Spleen (tissue), 11 donors: ENCODE results near the gene ZFYVE28. TPM values are rescaled to one million over a fixed set of nuclear protein-coding genes. Genes with fewer than 3 reads are reported as not detected.

Experiments used
- DNase-seq: peaks from one replicate; pipeline ENCODE4 v3.0.0-alpha.2; 2020
- H3K27ac ChIP-seq, 8 donors: fragments of 200-600 bp; sonication (generic) in 7 of 8; 1 replicate in 4 of 8; 2 replicates in 4 of 8; pipeline versions ENCODE4 v1.5.0 to v1.8.0; 2016 to 2021; ENCODE audit warnings: inconsistent platforms in 4 of 8, mild to moderate bottlenecking in 4 of 8, moderate library complexity in 1 of 8
- H3K27me3 ChIP-seq, 7 donors: fragments of 200-600 bp; sonication (generic) in 6 of 7; replicated peaks in 1 of 7; 1 replicate in 4 of 7; 2 replicates in 3 of 7; pipeline versions ENCODE4 v1.5.0 to v1.8.0; 2016 to 2021; ENCODE audit warnings: inconsistent platforms in 3 of 7, mild to moderate bottlenecking in 1 of 7
- H3K36me3 ChIP-seq, 6 donors: fragments of 200-600 bp; sonication (generic) in 5 of 6; 1 replicate in 4 of 6; 2 replicates in 2 of 6; pipeline versions ENCODE4 v1.5.0 to v1.8.0; 2016 to 2021; ENCODE audit warnings: inconsistent platforms in 2 of 6
- H3K4me1 ChIP-seq, 6 donors: fragments of 200-600 bp; sonication (generic) in 5 of 6; 1 replicate in 3 of 6; 2 replicates in 3 of 6; pipeline versions ENCODE4 v1.5.0 to v1.8.0; 2016 to 2021; ENCODE audit warnings: inconsistent platforms in 3 of 6
- H3K4me3 ChIP-seq, 8 donors: fragments of 200-600 bp; sonication (generic) in 7 of 8; 1 replicate in 4 of 8; 2 replicates in 4 of 8; pipeline versions ENCODE4 v1.5.0 to v1.8.0; 2016 to 2021; ENCODE audit warnings: inconsistent platforms in 4 of 8, mild to moderate bottlenecking in 4 of 8, moderate library complexity in 2 of 8
- H3K9me3 ChIP-seq, 8 donors: fragments of 200-600 bp; sonication (generic) in 7 of 8; 1 replicate in 4 of 8; 2 replicates in 4 of 8; pipeline versions ENCODE4 v1.5.0 to v1.8.0; 2016 to 2021; ENCODE audit warnings: inconsistent platforms in 4 of 8
- POLR2A ChIP-seq, 3 donors: fragments of 450-650 bp; IDR thresholded peaks; one replicate each; pipeline ENCODE4 v1.5.1; 2017; ENCODE audit warnings: antibody characterized with exemption in 3 of 3, mild to moderate bottlenecking in 1 of 3
- POLR2AphosphoS5 ChIP-seq, 3 donors: sonication (generic); formaldehyde crosslinking; IDR thresholded peaks; one replicate each; pipeline ENCODE4 v1.5.1; 2017; ENCODE audit warnings: antibody characterized with exemption in 3 of 3
- WGBS, 5 donors: extraction: QIAGEN DNeasy Blood & Tissue Kit in 3 of 5; methylation state at CpG; one replicate each; pipeline versions ENCODE4 v1.1.5 to v1.1.7; 2013 to 2018; 5-methylcytosine and 5-hydroxymethylcytosine counted together
- intact Hi-C: fragments of 100-400 bp; cut with DNase I; formaldehyde crosslinking; loops from one replicate; pipeline ENCODE4 v1.15.0; 2023; ENCODE audit warnings: low total_unique reads
- polyA plus RNA-seq, 3 donors: library from polyadenylated mRNA; stranded (reverse); fragments of 200-250 nt; gene quantifications; one replicate each; pipeline ENCODE4 v1.2.1, GENCODE V29; 2013
- total RNA-seq, 7 donors: library from RNA; depleted of rRNA in 3 of 7; stranded (reverse); fragments of >200 nt in 3 of 7; fragmentation: NEBNext Ultra II Directional in 4 of 7; extraction: Animal tissue kit (Norgen Biotek cat#: 25700) in 4 of 7; gene quantifications; one replicate each; pipeline versions ENCODE4 v1.1.0 to v1.2.1, GENCODE V29; 2016 to 2021
- TF ChIP-seq, protein P1 (sequence below), 11 experiments: fragments of 200-600 bp in 7 of 11; fragments of 450-650 bp in 4 of 11; sonication (generic) in 4 of 11; IDR thresholded peaks in 8 of 11; conservative IDR thresholded peaks in 3 of 11; 1 replicate in 7 of 11; 2 replicates in 4 of 11; pipeline versions ENCODE4 v1.4.0 to v1.8.0; 2016 to 2021; ENCODE audit warnings: antibody characterized with exemption in 11 of 11, inconsistent platforms in 4 of 11, mild to moderate bottlenecking in 1 of 11
- donor health status: healthy with polysubstance abuse.
- donor health status: DM: no; HTN: no; CAD: no; lungs with moderate emphysema.
- donor health status: DM: no; HTN: no; CAD: no.
- donor health status: Bipolar disorder and iron deficiency.
- donor health status: healthy.
- donor health status: DM: no; HTN: no; CAD: no.
- donor health status: DM: yes; HTN: yes; CAD: no.

ZFYVE28 gene
- total and polyA plus RNA-seq, 10 donors = 2.7 to 31.3 (median 12.6) TPM

DNA sequence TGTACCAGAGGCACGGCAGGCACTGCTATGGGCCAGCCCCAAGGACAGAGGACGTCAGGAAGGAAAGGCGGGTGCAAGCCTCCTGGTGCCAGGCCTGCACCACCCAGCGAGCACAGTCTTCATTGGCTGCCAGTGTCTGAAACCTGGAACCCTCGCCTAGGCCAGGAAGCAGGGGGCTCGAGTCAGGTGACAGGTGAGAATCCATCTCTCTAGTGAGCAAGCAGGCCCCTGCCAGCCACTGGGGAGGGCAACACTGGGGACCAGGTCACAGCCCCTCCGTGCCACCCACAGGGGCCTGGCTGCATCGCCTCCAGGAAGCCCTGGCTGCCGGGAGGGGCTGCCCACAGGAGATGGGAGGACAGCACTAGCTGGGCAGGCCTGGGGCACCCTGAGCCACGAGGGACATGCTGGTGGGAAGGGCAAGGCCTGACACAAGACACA lies 169.6 kb downstream of the ZFYVE28 start:
- Histone ChIP-seq H3K36me3 (peaks cover 0 to 82% (median 59%) of the 10 kb centered on the region in 6 donors), H3K27me3 (no peaks in the 10 kb centered on the region), H3K4me3 (no peak overlapping the region), H3K27ac (peak overlapping the region; percentile 62 to 90 (median 76)), H3K4me1 (peaks cover 19 to 96% (median 60%) of the 10 kb centered on the region in 6 donors), H3K9me3 (no peaks in the 10 kb centered on the region)
- intact Hi-C loops = no loop called here
- DNase-seq = peak; percentile 82
- no peak for TF ChIP-seq POLR2A (IDR thresholded peaks at IDR 0.05)
- TF ChIP-seq, protein P1, sequence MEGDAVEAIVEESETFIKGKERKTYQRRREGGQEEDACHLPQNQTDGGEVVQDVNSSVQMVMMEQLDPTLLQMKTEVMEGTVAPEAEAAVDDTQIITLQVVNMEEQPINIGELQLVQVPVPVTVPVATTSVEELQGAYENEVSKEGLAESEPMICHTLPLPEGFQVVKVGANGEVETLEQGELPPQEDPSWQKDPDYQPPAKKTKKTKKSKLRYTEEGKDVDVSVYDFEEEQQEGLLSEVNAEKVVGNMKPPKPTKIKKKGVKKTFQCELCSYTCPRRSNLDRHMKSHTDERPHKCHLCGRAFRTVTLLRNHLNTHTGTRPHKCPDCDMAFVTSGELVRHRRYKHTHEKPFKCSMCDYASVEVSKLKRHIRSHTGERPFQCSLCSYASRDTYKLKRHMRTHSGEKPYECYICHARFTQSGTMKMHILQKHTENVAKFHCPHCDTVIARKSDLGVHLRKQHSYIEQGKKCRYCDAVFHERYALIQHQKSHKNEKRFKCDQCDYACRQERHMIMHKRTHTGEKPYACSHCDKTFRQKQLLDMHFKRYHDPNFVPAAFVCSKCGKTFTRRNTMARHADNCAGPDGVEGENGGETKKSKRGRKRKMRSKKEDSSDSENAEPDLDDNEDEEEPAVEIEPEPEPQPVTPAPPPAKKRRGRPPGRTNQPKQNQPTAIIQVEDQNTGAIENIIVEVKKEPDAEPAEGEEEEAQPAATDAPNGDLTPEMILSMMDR (IDR thresholded peaks at IDR 0.05 in 8 of 11, conservative IDR thresholded peaks at IDR 0.05 in 3 of 11) = no peak
- peak; percentile 44 to 82 (median 74) for TF ChIP-seq POLR2AphosphoS5 (IDR thresholded peaks at IDR 0.05)
- WGBS, 5 donors = 44 to 78% (median 67%) methylated on average over 3 to 10 of the region's 10 CpGs

DNA sequence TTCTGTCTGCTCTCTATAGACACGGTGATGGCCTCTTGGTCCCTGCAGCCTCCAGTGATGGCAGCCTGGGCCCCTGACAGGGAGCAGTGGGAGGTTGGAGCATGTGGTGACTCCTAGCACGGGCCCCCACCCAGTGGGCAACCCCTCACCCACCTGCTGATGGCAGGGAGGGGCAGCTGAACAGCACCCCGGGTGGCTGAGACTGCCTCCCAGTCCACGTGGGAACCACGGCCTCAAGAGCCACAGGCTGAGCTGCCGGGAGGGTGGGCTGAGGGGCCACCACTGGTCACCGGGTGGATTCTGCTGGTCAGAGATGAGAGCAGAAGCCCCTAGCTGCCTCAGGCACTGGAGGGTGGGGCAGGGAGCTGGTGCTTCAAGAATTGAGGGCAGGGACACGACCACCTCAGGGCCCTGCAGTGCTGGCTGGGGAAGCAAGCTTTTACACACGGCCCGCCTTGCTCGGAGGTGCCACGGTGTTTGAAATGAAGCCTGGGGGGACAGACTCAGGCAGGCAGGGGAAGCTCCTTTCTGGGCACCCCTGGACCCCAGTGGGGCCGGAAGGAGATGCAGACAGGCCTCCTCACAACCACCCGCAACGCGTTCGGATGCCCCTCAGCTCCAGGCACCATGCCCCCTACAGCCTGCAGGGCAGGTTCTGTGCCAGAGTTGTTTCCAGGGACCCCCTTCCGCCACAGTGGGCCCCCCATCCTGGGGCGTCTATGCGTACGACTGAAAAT lies 170.2 kb downstream of the ZFYVE28 start:
- 61 to 83% (median 80%) methylated on average over 13 to 21 of the region's 21 CpGs for WGBS, 5 donors

DNA sequence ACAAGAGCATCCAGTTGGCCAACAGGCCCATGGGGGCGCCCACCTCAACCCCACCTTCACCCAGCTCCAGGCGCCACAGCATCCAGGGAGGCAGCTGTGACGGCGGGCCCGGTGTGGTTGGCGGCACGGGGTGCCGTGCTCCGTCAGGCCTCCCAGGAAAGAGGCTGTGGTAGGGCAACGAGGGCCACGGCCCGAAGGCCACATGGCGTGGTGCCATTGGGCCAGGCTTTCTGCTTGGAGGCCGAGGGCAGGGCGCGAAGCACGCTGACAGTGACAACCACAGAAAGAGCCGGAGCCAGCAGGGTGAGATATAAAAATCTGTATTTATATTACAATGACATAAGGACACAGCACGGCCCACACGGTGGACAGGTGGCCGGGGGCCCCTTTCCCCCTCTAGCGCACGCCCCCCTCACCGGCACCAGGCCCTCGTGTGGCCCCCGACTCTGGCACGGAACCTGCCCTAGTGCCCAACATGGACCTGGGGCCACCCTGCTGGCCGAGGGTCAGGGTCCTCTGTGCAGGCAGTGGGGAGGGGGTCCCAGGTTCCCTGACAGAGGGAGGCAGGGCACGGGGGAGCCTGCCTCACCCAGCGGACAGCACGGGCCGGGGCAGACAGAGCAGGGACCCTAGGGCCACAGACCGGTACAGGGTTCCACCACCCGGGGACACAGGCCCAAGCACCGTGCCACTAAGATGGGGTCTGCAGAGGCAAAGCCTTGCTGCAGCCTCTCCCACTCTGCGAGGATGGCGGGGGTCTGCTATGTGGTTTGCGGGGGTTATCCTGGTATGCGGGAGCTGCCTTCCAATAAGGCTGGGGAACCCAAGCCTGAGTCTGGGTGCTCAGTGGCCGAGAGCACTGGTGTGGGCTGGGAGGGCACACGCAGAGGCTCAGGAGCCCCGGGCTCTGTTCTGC lies 171.1 kb downstream of the ZFYVE28 start:
- intact Hi-C loops = no loop called here
- H3K27me3 ChIP-seq = no peaks in the 10 kb centered on the region
- peak; percentile 80 for DNase-seq
- peak overlapping the region; percentile 22 to 90 (median 76) for H3K27ac ChIP-seq
- H3K4me3 ChIP-seq = no peak overlapping the region
- H3K9me3 ChIP-seq = no peaks in the 10 kb centered on the region
- H3K36me3 ChIP-seq = peaks cover 0 to 67% (median 46%) of the 10 kb centered on the region in 6 donors
- 81 to 92% (median 91%) methylated on average over 21 to 42 of the region's 42 CpGs for WGBS, 5 donors
- TF ChIP-seq POLR2AphosphoS5 (IDR thresholded peaks at IDR 0.05) = peak; percentile 11 to 50 (median 18)
- TF ChIP-seq, protein P1 (IDR thresholded peaks at IDR 0.05 in 8 of 11, conservative IDR thresholded peaks at IDR 0.05 in 3 of 11) = no peak
- H3K4me1 ChIP-seq = peaks cover 23 to 98% (median 68%) of the 10 kb centered on the region in 6 donors

More for the DNA sequence above, 170.2 kb downstream of the ZFYVE28 start:
- H3K9me3 ChIP-seq = no peaks in the 10 kb centered on the region
- peak overlapping the region; percentile 62 to 90 (median 76) for H3K27ac ChIP-seq
- peaks cover 0 to 75% (median 53%) of the 10 kb centered on the region in 6 donors for H3K36me3 ChIP-seq
- intact Hi-C loops = no loop called here
- peaks cover 22 to 96% (median 63%) of the 10 kb centered on the region in 6 donors for H3K4me1 ChIP-seq
- no peak overlapping the region for H3K4me3 ChIP-seq
- peak; percentile 72 for DNase-seq
- H3K27me3 ChIP-seq = no peaks in the 10 kb centered on the region
- TF ChIP-seq POLR2AphosphoS5 (IDR thresholded peaks at IDR 0.05) = peak in 1 of 3 donors; percentile 7
- TF ChIP-seq, protein P1 (IDR thresholded peaks at IDR 0.05 in 8 of 11, conservative IDR thresholded peaks at IDR 0.05 in 3 of 11) = no peak
